ENCODE data around the gene ADK. TPM values are rescaled to one million over a fixed set of nuclear protein-coding genes. Genes with fewer than 3 reads are reported as not detected.
A peak's percentile ranks its signal among the peaks of the same experiment; 100 is the strongest.

Gene ADK
- total and polyA plus RNA-seq, 2 of the 4 experiments (the other 2 are of a cell fraction) = 30.6 to 40.9 TPM

GRCh38 chr10:74598891-74599566, 448.0 kb downstream of the ADK start:
- Histone ChIP-seq H3K4me3 (ENCODE audit: insufficient read depth, low read depth, low read length) (no peak overlapping the region), H3K56ac (ENCODE audit: extremely low read depth, insufficient read depth, low read length) (no peak overlapping the region), H3K14ac (replicated peaks; ENCODE audit: low read depth, low read length) (no peak overlapping the region), H2AK9ac (replicated peaks; ENCODE audit: low read depth, low read length, poor library complexity) (no peak overlapping the region), H3K18ac (ENCODE audit: low read depth, low read length) (no peak overlapping the region), H3K9me3 (ENCODE audit: control insufficient read depth, insufficient read depth, low read length) (no peaks in the 10 kb centered on the region), H4K20me1 (ENCODE audit: insufficient read depth, low read length) (no peaks in the 10 kb centered on the region), H3K27ac (ENCODE audit: insufficient read depth, low read length) (no peak overlapping the region), H3K9ac (ENCODE audit: low read depth, low read length) (no peak overlapping the region), H2BK15ac (ENCODE audit: low read depth, low read length) (no peak overlapping the region), H2BK20ac (ENCODE audit: low read depth, low read length) (no peak overlapping the region), H3K27me3 (ENCODE audit: control insufficient read depth, insufficient read depth, low read length) (no peaks in the 10 kb centered on the region), H2AFZ (replicated peaks; ENCODE audit: low read length, poor library complexity) (no peak overlapping the region), H2BK5ac (ENCODE audit: low read depth, low read length, poor library complexity, severe bottlenecking) (peak overlapping the region; percentile 58), H3K4me1 (ENCODE audit: control insufficient read depth, insufficient read depth, low read length) (peaks cover under 1% of the 10 kb centered on the region; the same call in 1 of the 2 replicates), H3K4ac (ENCODE audit: low read depth, low read length) (no peak overlapping the region), H3K36me3 (ENCODE audit: control insufficient read depth, insufficient read depth, low read length) (no peaks in the 10 kb centered on the region), H2BK120ac (ENCODE audit: low read depth, low read length) (peak overlapping the region; percentile 23; the same call in 1 of the 2 replicates), H3K9me1 (ENCODE audit: insufficient read depth, low read length) (peaks cover 3% of the 10 kb centered on the region; the same call in 1 of the 2 replicates), H4K5ac (ENCODE audit: low read depth, low read length) (no peak overlapping the region), H3K4me2 (ENCODE audit: low read depth, low read length) (peak overlapping the region; percentile 76), H2AK5ac (ENCODE audit: low read depth, low read length) (no peak overlapping the region), H4K8ac (ENCODE audit: low read depth in 2 of 2, low read length in 2 of 2) (peak overlapping the region in 1 of 2 experiments; percentile 48; a peak in 1 of 4 replicates), H3K79me1 (ENCODE audit: low read depth in 1 of 2, low read length in 2 of 2) (peaks cover 0 to under 1% of the 10 kb centered on the region in 2 experiments; a peak in 1 of 4 replicates), H3K23ac (ENCODE audit: low read depth, low read length) (no peak overlapping the region), H4K91ac (ENCODE audit: insufficient read depth, low read depth, low read length) (no peak overlapping the region)
- dilution Hi-C loops (cut with HindIII; ENCODE audit: low sequenced_read_pairs, unreplicated experiment) = no loop called here
- TF ChIP-seq MXI1 (IDR thresholded peaks at IDR 0.05; ENCODE audit: borderline replicate concordance, low read depth, low read length) (no peak), MAFK (IDR thresholded peaks at IDR 0.05; ENCODE audit: low read depth, low read length) (0 out of 2 replicates have a peak, but pooled peaks have one; percentile 26)
- ChIA-PET CTCF (no interaction called here), POLR2A (ENCODE audit: unreplicated experiment) (no interaction called here)
- in situ Hi-C loops (cut with MboI; ENCODE audit: low sequenced_read_pairs) = no loop called here
- DNase-seq (peak; percentile 47), ATAC-seq (ENCODE audit: low read depth) (peak; percentile 44; the same call in 1 of the 2 replicates)
- no TSS peak for BruUV-seq (replicated peaks)
- intact Hi-C loops (cut with micrococcal nuclease) = no loop called here
- WGBS, 2 experiments (ENCODE audit: extremely low coverage in 2 of 2, insufficient read length in 1 of 2) = no CpG with 5 or more reads among the region's 5 CpGs

All from IMR-90 (cell line).